NCI-H1417 treated with DMSO at 0.1 percent for 48 hours (cell line): ENCODE measurements around the gene NTMT1.
A peak's percentile ranks its signal among the peaks of the same experiment; 100 is the strongest.
"Not testable (repeated sequence)": the region's sequence is repeated elsewhere in the genome, so short reads cannot be mapped to it uniquely, and the experiment has no call there.

Source experiments
- DNase-seq: peaks from one replicate; lab custom pipeline; 2025; lab: John Stamatoyannopoulos, UW

NTMT1 gene

GRCh38 chr9:129626079-129626624 lies at the start of gene NTMT1:
Gene NTMT1 (plus strand): TSS chr9:129626163. CDS start chr9:129632704, 6,541 bp downstream.
- DNase-seq, result peak; percentile 24

GRCh38 chr9:129576546-129577543 lies 49.1 kb upstream of the NTMT1 start:
- no peak for DNase-seq

- DNase-seq, result no peak
Measured at GRCh38 chr9:129579294-129579693, 46.7 kb upstream of the NTMT1 start.

- DNase-seq, result no peak
Measured at GRCh38 chr9:129580211-129580915, 45.6 kb upstream of the NTMT1 start.

- no peak for DNase-seq
Measured at GRCh38 chr9:129581505-129582189, 44.3 kb upstream of the NTMT1 start.

GRCh38 chr9:129582855-129583254 lies 43.1 kb upstream of the NTMT1 start:
- no peak for DNase-seq

- DNase-seq, result no peak
Measured at GRCh38 chr9:129583308-129584038, 42.5 kb upstream of the NTMT1 start.

GRCh38 chr9:129584136-129584535 lies 41.8 kb upstream of the NTMT1 start:
- DNase-seq, result no peak

- DNase-seq, result no peak
Measured at GRCh38 chr9:129585352-129585751, 40.6 kb upstream of the NTMT1 start.

- DNase-seq, result no peak
Measured at GRCh38 chr9:129586245-129586644, 39.7 kb upstream of the NTMT1 start.

- no peak for DNase-seq
Measured at GRCh38 chr9:129586685-129587084, 39.3 kb upstream of the NTMT1 start.

- DNase-seq, result no peak
Measured at GRCh38 chr9:129587487-129588262, 38.3 kb upstream of the NTMT1 start.

- DNase-seq, result no peak
Measured at GRCh38 chr9:129590466-129590865, 35.5 kb upstream of the NTMT1 start.

- DNase-seq, result no peak
Measured at GRCh38 chr9:129591916-129592315, 34.0 kb upstream of the NTMT1 start.

GRCh38 chr9:129592790-129593189 lies 33.2 kb upstream of the NTMT1 start:
- not testable (repeated sequence) for DNase-seq

- DNase-seq, result no peak
Measured at GRCh38 chr9:129594632-129595031, 31.3 kb upstream of the NTMT1 start.

GRCh38 chr9:129595311-129595741 lies 30.6 kb upstream of the NTMT1 start:
- no peak for DNase-seq

GRCh38 chr9:129595903-129596540 lies 29.9 kb upstream of the NTMT1 start:
- no peak for DNase-seq

- DNase-seq, result no peak
Measured at GRCh38 chr9:129596541-129597331, 29.2 kb upstream of the NTMT1 start.
